ENCODE data around the gene ADGRG6. TPM values are rescaled to one million over a fixed set of nuclear protein-coding genes. Genes with fewer than 3 reads are reported as not detected.

ADGRG6 gene
- total and polyA plus RNA-seq, 10 donors = 0.24 to 29.0 (median 15.4) TPM

DNA sequence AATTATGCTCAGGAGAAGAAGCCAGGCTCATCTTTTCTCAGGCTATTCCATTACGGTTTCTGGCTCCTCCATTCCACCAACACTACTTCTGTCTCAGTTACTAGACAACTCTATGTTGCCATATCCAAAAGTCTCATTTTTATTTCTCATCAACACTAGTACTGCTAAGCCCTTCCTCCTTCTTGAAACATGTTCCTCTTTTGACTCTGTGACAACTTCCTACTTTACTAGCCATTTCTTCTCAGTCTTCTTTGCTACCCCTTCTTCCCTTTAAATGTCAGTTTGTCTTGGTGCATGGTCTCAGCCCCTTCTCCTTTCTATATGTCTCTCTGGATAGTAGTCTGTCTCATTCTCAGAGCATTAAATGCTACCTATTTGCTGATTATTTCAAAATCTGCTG is 7.1 kb upstream of the ADGRG6 start:
- no peaks in the 10 kb centered on the region for H3K4me1 ChIP-seq
- WGBS, 5 donors = 70 to 90% (median 77%) methylated on average over 1 of the region's 1 CpG

DNA sequence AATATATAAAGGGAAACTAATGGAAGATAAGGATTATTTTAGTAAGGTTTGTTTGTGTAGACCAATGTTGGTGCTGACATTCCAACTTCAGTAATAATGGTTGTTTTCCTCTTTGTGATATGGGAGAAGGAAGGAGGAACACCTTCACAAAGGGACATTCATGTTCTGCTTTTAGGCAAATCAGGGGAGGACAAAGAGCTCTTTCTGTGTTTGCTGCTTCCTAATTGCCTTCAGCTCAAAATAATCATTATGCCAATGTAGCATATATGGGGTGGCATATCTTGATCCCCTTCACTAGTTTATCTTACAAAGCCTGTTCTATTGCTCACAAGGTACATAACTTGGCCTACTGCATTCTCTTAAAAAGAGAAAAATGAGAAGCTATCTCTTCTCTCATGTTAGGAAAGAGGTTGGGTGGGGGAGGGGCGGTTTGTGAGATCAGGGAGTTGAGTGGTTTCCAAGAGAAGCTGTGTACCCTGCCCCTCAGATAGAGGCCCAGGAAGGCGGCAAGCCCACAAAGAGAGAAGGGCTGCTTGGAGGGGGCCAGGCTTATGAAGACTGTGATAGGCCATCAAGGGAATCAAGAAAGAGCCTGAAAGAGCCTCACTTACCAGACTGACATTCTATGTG is 4.7 kb upstream of the ADGRG6 start:
- Histone ChIP-seq H3K4me1 (peaks cover 2 to 16% (median 13%) of the 10 kb centered on the region in 6 donors), H3K27ac (no peak overlapping the region), H3K36me3 (no peaks in the 10 kb centered on the region), H3K27me3 (replicated peaks in 1 of 7) (peaks cover 0 to 17% (median 10%) of the 10 kb centered on the region in 7 donors), H3K9me3 (peaks cover 0 to 3% (median 0%) of the 10 kb centered on the region in 8 donors), H3K4me3 (no peak overlapping the region)
- DNase-seq = no peak
- 80 to 93% (median 88%) methylated on average over 2 of the region's 2 CpGs for WGBS, 5 donors
- intact Hi-C loops (cut with DNase I; ENCODE audit: low total_unique reads) = no loop called here
- TF ChIP-seq POLR2AphosphoS5 (IDR thresholded peaks at IDR 0.05) = no peak
- TF ChIP-seq POLR2A (IDR thresholded peaks at IDR 0.05) = no peak
- TF ChIP-seq, protein P1, sequence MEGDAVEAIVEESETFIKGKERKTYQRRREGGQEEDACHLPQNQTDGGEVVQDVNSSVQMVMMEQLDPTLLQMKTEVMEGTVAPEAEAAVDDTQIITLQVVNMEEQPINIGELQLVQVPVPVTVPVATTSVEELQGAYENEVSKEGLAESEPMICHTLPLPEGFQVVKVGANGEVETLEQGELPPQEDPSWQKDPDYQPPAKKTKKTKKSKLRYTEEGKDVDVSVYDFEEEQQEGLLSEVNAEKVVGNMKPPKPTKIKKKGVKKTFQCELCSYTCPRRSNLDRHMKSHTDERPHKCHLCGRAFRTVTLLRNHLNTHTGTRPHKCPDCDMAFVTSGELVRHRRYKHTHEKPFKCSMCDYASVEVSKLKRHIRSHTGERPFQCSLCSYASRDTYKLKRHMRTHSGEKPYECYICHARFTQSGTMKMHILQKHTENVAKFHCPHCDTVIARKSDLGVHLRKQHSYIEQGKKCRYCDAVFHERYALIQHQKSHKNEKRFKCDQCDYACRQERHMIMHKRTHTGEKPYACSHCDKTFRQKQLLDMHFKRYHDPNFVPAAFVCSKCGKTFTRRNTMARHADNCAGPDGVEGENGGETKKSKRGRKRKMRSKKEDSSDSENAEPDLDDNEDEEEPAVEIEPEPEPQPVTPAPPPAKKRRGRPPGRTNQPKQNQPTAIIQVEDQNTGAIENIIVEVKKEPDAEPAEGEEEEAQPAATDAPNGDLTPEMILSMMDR (IDR thresholded peaks at IDR 0.05 in 8 of 11, conservative IDR thresholded peaks at IDR 0.05 in 3 of 11) = no peak

More for the DNA sequence above, 7.1 kb upstream of the ADGRG6 start:
- TF ChIP-seq POLR2AphosphoS5 (IDR thresholded peaks at IDR 0.05) (no peak), POLR2A (IDR thresholded peaks at IDR 0.05) (no peak)
- TF ChIP-seq, protein P1 (IDR thresholded peaks at IDR 0.05 in 8 of 11, conservative IDR thresholded peaks at IDR 0.05 in 3 of 11) = no peak
- Histone ChIP-seq H3K4me3 (no peak overlapping the region), H3K27ac (no peak overlapping the region), H3K27me3 (replicated peaks in 1 of 7) (no peaks in the 10 kb centered on the region), H3K9me3 (no peaks in the 10 kb centered on the region), H3K36me3 (no peaks in the 10 kb centered on the region)
- DNase-seq = no peak
- intact Hi-C loops (cut with DNase I; ENCODE audit: low total_unique reads) = no loop called here

DNA sequence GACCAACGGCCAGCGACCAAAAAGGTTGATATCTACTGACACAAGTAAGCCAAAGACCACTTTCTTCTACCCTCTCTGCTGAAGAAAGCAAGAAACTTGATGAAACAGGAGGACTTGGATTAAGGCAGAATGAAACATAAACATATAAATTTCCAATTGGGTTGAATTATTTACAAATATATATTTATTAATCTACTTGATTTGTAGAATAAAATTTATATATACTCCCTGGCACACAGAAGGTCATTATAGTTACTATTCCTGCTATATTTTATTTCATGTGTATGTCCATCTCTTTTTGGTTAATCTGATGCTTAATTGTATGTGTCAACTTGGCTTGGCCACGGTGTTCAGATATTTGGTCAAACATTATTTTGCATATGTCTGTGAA is 4.2 kb upstream of the ADGRG6 start:
- H3K36me3 ChIP-seq = no peaks in the 10 kb centered on the region
- H3K4me3 ChIP-seq = no peak overlapping the region
- H3K9me3 ChIP-seq = peaks cover 0 to 3% (median 0%) of the 10 kb centered on the region in 8 donors
- intact Hi-C loops (cut with DNase I; ENCODE audit: low total_unique reads) = no loop called here
- TF ChIP-seq, protein P1 (IDR thresholded peaks at IDR 0.05 in 8 of 11, conservative IDR thresholded peaks at IDR 0.05 in 3 of 11) = no peak
- TF ChIP-seq POLR2AphosphoS5 (IDR thresholded peaks at IDR 0.05) = no peak
- TF ChIP-seq POLR2A (IDR thresholded peaks at IDR 0.05) = no peak
- H3K27ac ChIP-seq = no peak overlapping the region
- H3K27me3 ChIP-seq (replicated peaks in 1 of 7) = peaks cover 0 to 22% (median 15%) of the 10 kb centered on the region in 7 donors
- peaks cover 3 to 19% (median 15%) of the 10 kb centered on the region in 6 donors for H3K4me1 ChIP-seq
- DNase-seq = no peak
- 86 to 97% (median 91%) methylated on average over 3 of the region's 3 CpGs for WGBS, 5 donors

DNA sequence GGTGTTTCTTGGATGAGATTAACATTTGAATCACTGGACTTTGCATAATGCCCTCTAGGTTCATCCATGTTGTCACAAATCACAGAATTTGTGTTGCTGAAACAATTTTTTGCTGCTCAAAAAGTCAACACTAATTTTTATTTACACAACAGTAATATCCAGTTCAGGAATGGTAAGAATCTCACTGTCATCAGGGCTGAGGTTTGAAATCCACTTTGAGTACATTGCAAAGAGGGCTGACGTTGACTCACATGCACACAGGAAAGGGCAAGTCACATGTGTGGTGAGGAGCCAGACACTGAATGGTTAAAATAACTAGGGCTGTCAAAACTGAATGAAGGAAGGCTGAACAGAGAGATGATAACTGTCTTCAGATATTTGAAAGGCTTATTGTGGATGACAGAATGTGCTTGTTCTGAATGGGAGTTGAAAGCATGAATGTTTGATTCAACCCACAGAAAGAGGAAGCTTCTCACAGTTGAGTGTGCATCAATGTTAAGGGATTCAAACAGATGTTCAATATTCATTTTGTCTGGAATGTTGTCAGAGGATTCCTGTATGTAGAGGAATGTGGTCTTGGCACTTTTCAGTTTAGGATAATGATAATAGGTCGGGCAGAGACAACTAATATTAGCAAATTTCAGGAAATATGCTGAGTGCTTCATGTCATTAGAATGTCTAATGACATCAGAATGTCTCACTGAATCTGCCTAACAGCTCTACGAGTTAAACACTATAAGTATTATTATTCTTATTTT is 3.6 kb upstream of the ADGRG6 start:
- peaks cover 3 to 22% (median 15%) of the 10 kb centered on the region in 6 donors for H3K4me1 ChIP-seq
- intact Hi-C loops (cut with DNase I; ENCODE audit: low total_unique reads) = no loop called here
- H3K4me3 ChIP-seq = no peak overlapping the region
- no peak for DNase-seq
- H3K27ac ChIP-seq = no peak overlapping the region
- peaks cover 0 to 28% (median 19%) of the 10 kb centered on the region in 7 donors for H3K27me3 ChIP-seq (replicated peaks in 1 of 7)
- H3K36me3 ChIP-seq = no peaks in the 10 kb centered on the region
- 44 to 64% (median 59%) methylated on average over 3 of the region's 3 CpGs for WGBS, 5 donors
- TF ChIP-seq POLR2AphosphoS5 (IDR thresholded peaks at IDR 0.05) (no peak), POLR2A (IDR thresholded peaks at IDR 0.05) (no peak)
- TF ChIP-seq, protein P1 (IDR thresholded peaks at IDR 0.05 in 8 of 11, conservative IDR thresholded peaks at IDR 0.05 in 3 of 11) = no peak
- H3K9me3 ChIP-seq = peaks cover 0 to 3% (median 0%) of the 10 kb centered on the region in 8 donors
